Epithelial cell of proximal tubule (primary cell): ENCODE results near the gene WBP1. TPM values are rescaled to one million over a fixed set of nuclear protein-coding genes. Genes with fewer than 3 reads are reported as not detected.
A peak's percentile ranks its signal among the peaks of the same experiment; 100 is the strongest.

ENCODE experiments used
- DNase-seq: peaks from one replicate; pipeline ENCODE4 v3.0.0-alpha.2; 2011; ENCODE audit warnings: low read depth
- H3K4me3 ChIP-seq: 2 replicates; pipeline ENCODE4 v1.5.1; 2011; ENCODE audit warnings: low read depth, mild to moderate bottlenecking, low read length
- total RNA-seq: library from RNA; depleted of rRNA; stranded (reverse); fragments of >200 nt; gene quantifications from 2 replicates; pipeline ENCODE4 v1.2.3, GENCODE V29; 2015
- TF ChIP-seq, protein P1 (sequence below): conservative IDR thresholded peaks from 2 replicates; pipeline ENCODE4 v1.5.1; 2012; ENCODE audit warnings: low read depth, mild to moderate bottlenecking, low read length

Gene WBP1
- total RNA-seq, 1 donor from 2014 or later: 84.3 TPM

- TF ChIP-seq, protein P1, sequence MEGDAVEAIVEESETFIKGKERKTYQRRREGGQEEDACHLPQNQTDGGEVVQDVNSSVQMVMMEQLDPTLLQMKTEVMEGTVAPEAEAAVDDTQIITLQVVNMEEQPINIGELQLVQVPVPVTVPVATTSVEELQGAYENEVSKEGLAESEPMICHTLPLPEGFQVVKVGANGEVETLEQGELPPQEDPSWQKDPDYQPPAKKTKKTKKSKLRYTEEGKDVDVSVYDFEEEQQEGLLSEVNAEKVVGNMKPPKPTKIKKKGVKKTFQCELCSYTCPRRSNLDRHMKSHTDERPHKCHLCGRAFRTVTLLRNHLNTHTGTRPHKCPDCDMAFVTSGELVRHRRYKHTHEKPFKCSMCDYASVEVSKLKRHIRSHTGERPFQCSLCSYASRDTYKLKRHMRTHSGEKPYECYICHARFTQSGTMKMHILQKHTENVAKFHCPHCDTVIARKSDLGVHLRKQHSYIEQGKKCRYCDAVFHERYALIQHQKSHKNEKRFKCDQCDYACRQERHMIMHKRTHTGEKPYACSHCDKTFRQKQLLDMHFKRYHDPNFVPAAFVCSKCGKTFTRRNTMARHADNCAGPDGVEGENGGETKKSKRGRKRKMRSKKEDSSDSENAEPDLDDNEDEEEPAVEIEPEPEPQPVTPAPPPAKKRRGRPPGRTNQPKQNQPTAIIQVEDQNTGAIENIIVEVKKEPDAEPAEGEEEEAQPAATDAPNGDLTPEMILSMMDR: no peak
- H3K4me3 ChIP-seq: no peak overlapping the region
- no peak for DNase-seq
These were observed 31.7 kb downstream of the WBP1 start for GRCh38 chr2:74489906-74490305.

DNA sequence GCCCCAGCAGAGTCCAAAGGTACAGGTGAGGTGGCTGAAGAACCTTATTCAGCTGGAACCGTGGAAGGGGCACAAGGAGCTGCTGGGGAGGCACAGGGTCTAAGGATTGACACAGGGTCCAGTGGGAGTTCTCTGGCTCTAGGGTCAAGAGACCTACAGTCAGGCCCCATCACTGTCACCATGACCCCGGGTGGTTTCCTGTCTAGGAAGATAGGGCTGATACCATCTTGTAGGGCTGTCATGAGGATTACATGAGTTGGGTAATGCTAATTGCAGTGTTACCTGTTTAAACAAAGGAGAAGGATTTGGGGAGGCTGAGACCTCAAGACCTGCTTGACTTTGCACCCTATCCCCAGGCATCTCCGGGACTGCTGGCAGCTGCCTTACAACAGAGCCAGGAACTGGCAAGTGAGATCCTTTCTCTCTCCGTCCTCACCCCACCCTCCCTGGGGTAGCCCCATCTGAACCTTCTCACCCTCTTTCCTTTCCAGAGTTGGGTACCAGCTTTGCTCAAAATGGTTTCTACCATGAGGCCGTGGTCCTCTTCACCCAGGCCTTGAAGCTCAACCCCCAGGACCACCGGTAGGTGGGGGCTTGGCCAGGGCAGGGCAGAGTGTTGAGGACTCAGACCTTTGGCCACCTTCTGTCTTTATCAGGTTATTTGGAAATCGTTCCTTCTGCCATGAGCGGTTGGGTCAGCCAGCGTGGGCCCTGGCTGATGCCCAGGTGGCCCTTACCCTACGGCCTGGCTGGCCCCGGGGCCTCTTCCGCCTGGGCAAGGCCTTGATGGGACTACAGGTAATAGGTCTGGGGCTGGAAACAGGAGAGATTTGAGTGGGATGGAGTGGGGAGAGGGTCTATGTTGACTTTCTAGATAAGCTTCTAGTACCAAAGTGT, 33.7 kb downstream of the WBP1 start:
- no peak for DNase-seq
- TF ChIP-seq, protein P1: no peak
- no peak overlapping the region for H3K4me3 ChIP-seq

DNA sequence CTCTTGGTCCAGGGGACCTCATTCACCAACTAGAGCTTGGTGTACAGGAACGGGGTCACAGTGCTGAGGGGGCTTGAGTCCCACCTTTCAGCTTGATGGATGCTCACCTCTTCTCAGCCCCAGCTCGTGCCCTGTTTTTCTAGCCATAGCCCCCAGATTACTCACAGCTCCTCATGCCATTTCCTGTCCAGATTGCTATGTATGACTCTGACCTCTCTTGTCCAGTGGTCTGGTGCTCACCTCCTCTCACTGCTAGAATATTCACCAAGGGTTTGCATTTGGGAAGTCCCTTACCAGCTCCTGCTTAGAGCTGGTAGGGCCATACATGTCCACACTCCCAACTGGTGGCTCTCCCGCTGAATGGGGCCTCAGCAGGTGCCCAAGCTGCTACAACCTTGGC, 35.3 kb downstream of the WBP1 start:
- H3K4me3 ChIP-seq: no peak overlapping the region
- TF ChIP-seq, protein P1: no peak
- no peak for DNase-seq

GRCh38 chr2:74495440-74495839, 37.2 kb downstream of the WBP1 start:
- DNase-seq: no peak
- H3K4me3 ChIP-seq: no peak overlapping the region
- TF ChIP-seq, protein P1: no peak

GRCh38 chr2:74496997-74497776, 38.9 kb downstream of the WBP1 start:
- DNase-seq: no peak
- TF ChIP-seq, protein P1: no peak
- no peak overlapping the region for H3K4me3 ChIP-seq

- peak overlapping the region; percentile 47 for H3K4me3 ChIP-seq
- TF ChIP-seq, protein P1: no peak
- DNase-seq: no peak
These were observed 39.7 kb downstream of the WBP1 start for GRCh38 chr2:74497777-74498499.
